H1 (cell line): ENCODE measurements around the gene CELF5. TPM values are rescaled to one million over a fixed set of nuclear protein-coding genes. Genes with fewer than 3 reads are reported as not detected.

Source experiments
- CTCF ChIA-PET: fragments of 300-600 bp; sonication (Branson Sonifier 250); formaldehyde crosslinking; loops from one replicate; lab custom pipeline; 2021; ENCODE audit not compliant: partially characterized antibody; lab: Charles Lee
- POLR2A ChIA-PET: fragments of 300-600 bp; sonication (Branson Sonifier 250); formaldehyde crosslinking; loops from one replicate; lab custom pipeline; 2021; ENCODE audit warnings: inconsistent platforms; ENCODE audit not compliant: partially characterized antibody; lab: Charles Lee
- DNase-seq, 2 experiments: peaks; one replicate each; pipeline versions ENCODE4 v3.0.0 to v3.0.0-alpha.2; 2010 to 2022; ENCODE audit warnings: low spot score in 2 of 2, low read depth in 1 of 2, mixed read lengths in 1 of 2
- FAIRE-seq: peaks from 2 replicates; lab custom pipeline; 2011; peaks lifted over from hg19 to GRCh38; lab: Jason Lieb, UNC
- H2AFZ ChIP-seq: 2 replicates; pipeline ENCODE4 v1.8.1; 2012; ENCODE audit warnings: low read length, inconsistent platforms
- H2AK5ac ChIP-seq: 2 replicates; pipeline ENCODE4 v1.6.1; 2013; ENCODE audit warnings: low read depth, low read length
- H2BK120ac ChIP-seq: replicated peaks from 2 replicates; pipeline ENCODE3; 2013; ENCODE audit warnings: low read depth, low read length, inconsistent platforms
- H2BK12ac ChIP-seq: 2 replicates; pipeline ENCODE4 v1.6.1; 2013; ENCODE audit warnings: low read depth, low read length
- H2BK15ac ChIP-seq: 2 replicates; pipeline ENCODE4 v1.6.1; 2013; ENCODE audit warnings: low read length
- H2BK20ac ChIP-seq: 2 replicates; pipeline ENCODE4 v1.6.1; 2013; ENCODE audit warnings: low read length
- H2BK5ac ChIP-seq: 2 replicates; pipeline ENCODE4 v1.6.1; 2013; ENCODE audit warnings: low read depth, low read length
- H3K14ac ChIP-seq: 2 replicates; pipeline ENCODE4 v1.6.1; 2013; ENCODE audit warnings: inconsistent platforms; ENCODE audit not compliant: insufficient read length
- H3K18ac ChIP-seq: 2 replicates; pipeline ENCODE4 v1.6.1; 2013; ENCODE audit warnings: low read length; ENCODE audit errors: extremely low read depth
- H3K23ac ChIP-seq: 2 replicates; pipeline ENCODE4 v1.6.1; 2013; ENCODE audit warnings: inconsistent platforms; ENCODE audit not compliant: insufficient read length
- H3K23me2 ChIP-seq: 2 replicates; pipeline ENCODE4 v1.6.1; 2013; ENCODE audit warnings: low read depth, low read length
- H3K27ac ChIP-seq: 2 replicates; pipeline ENCODE4 v1.6.1; 2011; ENCODE audit warnings: low read depth, low read length, inconsistent platforms
- H3K27me3 ChIP-seq, 4 experiments: replicated peaks in 1 of 4; 1 replicate in 1 of 4; 2 replicates in 3 of 4; pipeline versions ENCODE4 v1.6.1 to v1.8.1; 2011 to 2013; ENCODE audit warnings: low read length in 3 of 4, mild to moderate bottlenecking in 3 of 4, inconsistent platforms in 2 of 4, mixed read lengths in 2 of 4, moderate library complexity in 1 of 4; ENCODE audit not compliant: control insufficient read depth in 3 of 4, insufficient read depth in 3 of 4; ENCODE audit errors: extremely low read depth in 1 of 4
- H3K36me3 ChIP-seq, 4 experiments: 2 replicates each; pipeline versions ENCODE4 v1.6.1 to v1.8.1; 2011 to 2013; ENCODE audit warnings: mild to moderate bottlenecking in 4 of 4, low read length in 3 of 4, moderate library complexity in 2 of 4, control low read depth in 1 of 4, inconsistent platforms in 1 of 4; ENCODE audit not compliant: insufficient read depth in 4 of 4, control insufficient read depth in 2 of 4
- H3K4ac ChIP-seq: replicated peaks from 2 replicates; pipeline ENCODE3; 2013; ENCODE audit warnings: low read length, low read depth, mixed read lengths, inconsistent platforms; ENCODE audit not compliant: insufficient read length
- H3K4me1 ChIP-seq, 4 experiments: replicated peaks in 1 of 4; 1 replicate in 1 of 4; 2 replicates in 3 of 4; pipeline versions ENCODE4 v1.6.1 to v1.8.1; 2011 to 2013; ENCODE audit warnings: low read length in 3 of 4, inconsistent platforms in 2 of 4, mixed read lengths in 1 of 4; ENCODE audit not compliant: insufficient read depth in 4 of 4, control insufficient read depth in 3 of 4
- H3K4me2 ChIP-seq, 2 experiments: 2 replicates each; pipeline versions ENCODE4 v1.6.1 to v1.8.1; 2011 to 2013; ENCODE audit warnings: low read depth in 2 of 2, low read length in 2 of 2, control low read depth in 1 of 2, inconsistent platforms in 1 of 2, mild to moderate bottlenecking in 1 of 2; ENCODE audit not compliant: insufficient read depth in 1 of 2
- H3K4me3 ChIP-seq, 4 experiments: fragments of 200-600, 300-600 bp in 1 of 4; sonication (generic), shearing (Covaris generic), sonication (Bioruptor Twin) in 1 of 4; 2 replicates each; pipeline versions ENCODE4 v1.5.1 to v1.8.1; 2011 to 2016; ENCODE audit warnings: low read length in 4 of 4, low read depth in 3 of 4, control low read depth in 2 of 4, inconsistent platforms in 2 of 4, mild to moderate bottlenecking in 2 of 4, mixed read lengths in 1 of 4, moderate library complexity in 1 of 4; ENCODE audit not compliant: insufficient read depth in 2 of 4; ENCODE audit errors: extremely low read depth in 1 of 4
- H3K56ac ChIP-seq: replicated peaks from 2 replicates; pipeline ENCODE3; 2013; ENCODE audit warnings: low read depth, mild to moderate bottlenecking, mixed read lengths, low read length, inconsistent platforms; ENCODE audit not compliant: insufficient read length
- H3K79me1 ChIP-seq: 2 replicates; pipeline ENCODE4 v1.6.1; 2013; ENCODE audit warnings: low read depth, low read length, control low read depth
- H3K79me2 ChIP-seq, 2 experiments: 2 replicates each; pipeline versions ENCODE4 v1.6.1 to v1.8.1; 2012 to 2013; ENCODE audit warnings: low read length in 2 of 2, mild to moderate bottlenecking in 2 of 2, inconsistent platforms in 1 of 2; ENCODE audit not compliant: insufficient read depth in 2 of 2, control insufficient read depth in 1 of 2
- H3K9ac ChIP-seq, 4 experiments: replicated peaks in 1 of 4; 1 replicate in 1 of 4; 2 replicates in 3 of 4; pipeline versions ENCODE4 v1.6.1 to v1.8.1; 2011 to 2013; ENCODE audit warnings: low read depth in 3 of 4, low read length in 3 of 4, control low read depth in 2 of 4, mild to moderate bottlenecking in 2 of 4, moderate library complexity in 2 of 4, inconsistent platforms in 1 of 4; ENCODE audit errors: extremely low read depth in 1 of 4
- H3K9me3 ChIP-seq, 2 experiments: 2 replicates each; pipeline versions ENCODE4 v1.6.1 to v1.8.1; 2012 to 2013; ENCODE audit warnings: mild to moderate bottlenecking in 2 of 2, moderate library complexity in 2 of 2, control low read depth in 1 of 2, inconsistent platforms in 1 of 2, low read depth in 1 of 2, low read length in 1 of 2, mixed read lengths in 1 of 2; ENCODE audit not compliant: insufficient read depth in 2 of 2
- H4K20me1 ChIP-seq, 2 experiments: replicated peaks in 1 of 2; 2 replicates each; pipeline versions ENCODE3 to v1.8.1; 2011 to 2013; ENCODE audit warnings: inconsistent platforms in 2 of 2, low read length in 2 of 2, mild to moderate bottlenecking in 1 of 2; ENCODE audit not compliant: insufficient read depth in 2 of 2, control insufficient read depth in 1 of 2
- H4K5ac ChIP-seq: 2 replicates; pipeline ENCODE4 v1.6.1; 2013; ENCODE audit warnings: low read length, low read depth, mixed read lengths, inconsistent platforms; ENCODE audit not compliant: insufficient read length
- H4K8ac ChIP-seq: 2 replicates; pipeline ENCODE4 v1.8.0; 2013; ENCODE audit warnings: mild to moderate bottlenecking, moderate library complexity, low read length, inconsistent platforms; ENCODE audit not compliant: insufficient read depth; ENCODE audit errors: extremely low read depth
- H4K91ac ChIP-seq: replicated peaks from 2 replicates; pipeline ENCODE3; 2013; ENCODE audit warnings: low read length, mixed read lengths, inconsistent platforms; ENCODE audit not compliant: insufficient read length
- ATF2 ChIP-seq: IDR thresholded peaks from 2 replicates; pipeline ENCODE4 v1.6.1; 2012; ENCODE audit warnings: low read length, inconsistent platforms
- BRCA1 ChIP-seq: IDR thresholded peaks from 2 replicates; pipeline ENCODE4 v1.6.1; 2012; ENCODE audit warnings: low read depth, low read length, improper control_type of control experiment
- EZH2 ChIP-seq: fragments of 200-600 bp; sonication (generic); IDR thresholded peaks from 2 replicates; pipeline ENCODE4 v1.7.1; 2012; ENCODE audit warnings: low read depth, mild to moderate bottlenecking, moderate library complexity, low read length, inconsistent platforms; ENCODE audit not compliant: severe bottlenecking
- MAFK ChIP-seq: IDR thresholded peaks from 2 replicates; pipeline ENCODE4 v1.6.1; 2012; ENCODE audit warnings: low read depth, mild to moderate bottlenecking, improper control_type of control experiment, low read length
- POLR2A ChIP-seq, 2 experiments: IDR thresholded peaks; 1 replicate in 1 of 2; 2 replicates in 1 of 2; pipeline ENCODE4 v1.6.1; 2011; ENCODE audit warnings: low read depth in 2 of 2, low read length in 2 of 2, mild to moderate bottlenecking in 2 of 2; ENCODE audit errors: control extremely low read depth in 1 of 2
- POU5F1 ChIP-seq: IDR thresholded peaks from 2 replicates; pipeline ENCODE4 v1.6.1; 2011; ENCODE audit warnings: low read depth, mild to moderate bottlenecking, low read length, moderate library complexity
- RAD21 ChIP-seq, 2 experiments: IDR thresholded peaks in 1 of 2; conservative IDR thresholded peaks in 1 of 2; 2 replicates each; pipeline ENCODE4 v1.6.1; 2011; ENCODE audit warnings: low read depth in 2 of 2, low read length in 2 of 2, improper control_type of control experiment in 1 of 2, inconsistent platforms in 1 of 2, mild to moderate bottlenecking in 1 of 2, moderate library complexity in 1 of 2
- RBBP5 ChIP-seq: IDR thresholded peaks from 2 replicates; pipeline ENCODE4 v1.7.1; 2012; ENCODE audit warnings: low read depth, mild to moderate bottlenecking, inconsistent platforms, low read length, moderate library complexity, borderline replicate concordance
- SAP30 ChIP-seq: fragments of 300-600 bp; sonication (generic); IDR thresholded peaks from 2 replicates; pipeline ENCODE4 v1.7.1; 2012; ENCODE audit warnings: low read length, moderate library complexity, mild to moderate bottlenecking, inconsistent platforms; ENCODE audit not compliant: insufficient read depth, insufficient replicate concordance
- TAF1 ChIP-seq: IDR thresholded peaks from 2 replicates; pipeline ENCODE4 v1.6.1; 2011; ENCODE audit warnings: mild to moderate bottlenecking, low read depth, low read length
- TAF7 ChIP-seq: optimal IDR thresholded peaks from 2 replicates; pipeline ENCODE3; 2011; ENCODE audit warnings: low read depth, mild to moderate bottlenecking, inconsistent platforms, low read length, moderate library complexity, borderline replicate concordance
- WGBS, 2 experiments: shearing (Covaris generic) in 1 of 2; methylation state at CpG; one replicate each; pipeline versions ENCODE4 v1.1.6 to v1.1.7; 2013 to 2015; ENCODE audit warnings: low lambda C conversion rate in 2 of 2, mixed read lengths in 2 of 2, inconsistent platforms in 1 of 2, low coverage in 1 of 2, missing lambda C conversion rate in 1 of 2; ENCODE audit not compliant: insufficient replicate concordance in 2 of 2, insufficient coverage in 1 of 2, insufficient read length in 1 of 2; ENCODE audit errors: extremely low coverage in 1 of 2, missing lambda C conversion rate in 1 of 2; 5-methylcytosine and 5-hydroxymethylcytosine counted together
- polyA plus RNA-seq, 7 experiments: library from polyadenylated mRNA; depleted of rRNA in 3 of 7; stranded (reverse) in 5 of 7; unstranded in 2 of 7; fragments of >200 nt in 5 of 7; fragments of 200-250 nt in 2 of 7; gene quantifications; 1 replicate in 5 of 7; 2 replicates in 1 of 7; 4 replicates in 1 of 7; pipeline versions ENCODE4 v1.2.1 to v1.2.3, GENCODE V29; 2011 to 2013; ENCODE audit warnings: missing spikeins in 2 of 7, mixed read lengths in 2 of 7
- total RNA-seq: library from RNA; stranded (reverse); fragmentation: NEBNext Ultra II Directional; extraction: Animal tissue kit (Norgen Biotek cat#: 25700); gene quantifications from 2 replicates; pipeline ENCODE4 v1.2.1, GENCODE V29; 2021

Gene CELF5
- total and polyA plus RNA-seq, 2 of the 8 experiments (the other 6 are each of a cell fraction or from before 2014, with no cell fraction given): 9.8 to 15.0 TPM

- CTCF ChIA-PET: interaction anchor here (1.3 to 4.7 kb wide), 2 partner anchors 33 to 62 kb away, joined by 3 to 20 read pairs; no protein-coding TSS in a partner anchor
- H3K23ac ChIP-seq: no peak overlapping the region
- TF ChIP-seq POU5F1 (no peak), EZH2 (no peak), MAFK (no peak), BRCA1 (no peak), TAF1 (no peak), TAF7 (no peak), ATF2 (no peak), RAD21 (IDR thresholded peaks at IDR 0.05 in 1 of 2, conservative IDR thresholded peaks at IDR 0.05 in 1 of 2; ENCODE audit: low read depth in 2 of 2, low read length in 2 of 2) (no peak), SAP30 (no peak), POLR2A (IDR thresholded peaks at IDR 0.05; ENCODE audit: control extremely low read depth in 1 of 2, low read depth in 2 of 2, low read length in 2 of 2) (no peak), RBBP5 (no peak)
These were observed 48.0 kb downstream of the CELF5 start for GRCh38 chr19:3272401-3272931.

More at GRCh38 chr19:3272401-3272931, 48.0 kb downstream of the CELF5 start:
- POLR2A ChIA-PET: interaction anchor here (0.6 kb wide), 1 partner anchor 8 kb away, joined by 3 read pairs; no protein-coding TSS in a partner anchor
- H4K91ac ChIP-seq: no peak overlapping the region
- DNase-seq: no peak
- no peak overlapping the region for H3K4me2 ChIP-seq
- peaks cover 2 to 16% (median 5%) of the 10 kb centered on the region in 4 experiments; a peak in 6 of 7 replicates for H3K4me1 ChIP-seq
- 83% methylated on average over 4 of the region's 4 CpGs; no CpG with 5 or more reads in 1 of the 2 experiments for WGBS, 2 experiments
- H2BK20ac ChIP-seq: no peak overlapping the region
- H3K36me3 ChIP-seq: no peaks in the 10 kb centered on the region
- H2AK5ac ChIP-seq: no peak overlapping the region
- no peak for FAIRE-seq
- H3K4me3 ChIP-seq: no peak overlapping the region
- H4K20me1 ChIP-seq: peaks cover 6 to 12% of the 10 kb centered on the region in 2 experiments
- no peak overlapping the region for H2BK12ac ChIP-seq
- no peak overlapping the region for H3K14ac ChIP-seq
- H4K5ac ChIP-seq: no peak overlapping the region
- peaks cover 6 to 7% of the 10 kb centered on the region in 2 experiments; a peak in 3 of 4 replicates for H3K9me3 ChIP-seq
- no peak overlapping the region for H3K56ac ChIP-seq
- no peak overlapping the region for H3K18ac ChIP-seq
- H3K79me1 ChIP-seq: no peaks in the 10 kb centered on the region
- H2AFZ ChIP-seq: no peak overlapping the region
- H4K8ac ChIP-seq: no peak overlapping the region
- H3K9ac ChIP-seq: no peak overlapping the region
- H3K4ac ChIP-seq: no peak overlapping the region
- peaks cover 0 to 10% (median 6%) of the 10 kb centered on the region in 4 experiments; a peak in 4 of 7 replicates for H3K27me3 ChIP-seq
- H3K23me2 ChIP-seq: peaks cover 3% of the 10 kb centered on the region; the same call in 1 of the 2 replicates
- no peak overlapping the region for H3K27ac ChIP-seq
- no peak overlapping the region for H2BK5ac ChIP-seq
- no peak overlapping the region for H2BK120ac ChIP-seq
- no peak overlapping the region for H2BK15ac ChIP-seq
- H3K79me2 ChIP-seq: no peaks in the 10 kb centered on the region
